Activated T-helper 1 cell treated with anti-CD3 and anti-CD28 coated beads, Interleukin-12 subunit alpha, Interleukin-12 subunit beta, Interleukin-2, Interleukin-4 antibody, amounts not matched to agents 30 ng/mL and 10 ng/mL and 1 ng/mL, durations not matched to agents 14 hours and 24 hours and 36 hours (primary cell): ENCODE data around the gene GIGYF2. TPM values are rescaled to one million over a fixed set of nuclear protein-coding genes. Genes with fewer than 3 reads are reported as not detected.

Experiments
- DNase-seq: peaks from one replicate; pipeline ENCODE4 v3.0.0; 2021; ENCODE audit warnings: low spot score
- H3K27ac Mint-ChIP-seq: one replicate; pipeline ENCODE4 v1.8.0; 2021; ENCODE audit warnings: mild to moderate bottlenecking, mixed read lengths
- H3K27me3 Mint-ChIP-seq: one replicate; pipeline ENCODE4 v1.8.0; 2022; ENCODE audit warnings: mild to moderate bottlenecking, moderate library complexity, mixed read lengths; ENCODE audit not compliant: insufficient read depth
- H3K36me3 Mint-ChIP-seq: one replicate; pipeline ENCODE4 v1.8.0; 2021; ENCODE audit warnings: low read depth, mixed read lengths
- H3K4me1 Mint-ChIP-seq: one replicate; pipeline ENCODE4 v1.8.0; 2021; ENCODE audit warnings: low read depth, mixed read lengths
- H3K4me3 Mint-ChIP-seq: one replicate; pipeline ENCODE4 v1.8.0; 2021; ENCODE audit warnings: mild to moderate bottlenecking, moderate library complexity, mixed read lengths
- H3K9me3 Mint-ChIP-seq: one replicate; pipeline ENCODE4 v1.8.0; 2021; ENCODE audit warnings: mixed read lengths
- intact Hi-C: fragments of 100-400 bp; cut with micrococcal nuclease; formaldehyde crosslinking; loops from one replicate; pipeline ENCODE4 v1.15.1; 2024
- total RNA-seq: library from RNA; stranded (reverse); gene quantifications from 2 replicates; pipeline ENCODE4 v1.2.3, GENCODE V29; 2022

Gene GIGYF2
- total RNA-seq, 1 donor from 2014 or later = 74.6 TPM

GRCh38 chr2:232875256-232876121 lies 178.4 kb downstream of the GIGYF2 start:
- Mint-ChIP-seq H3K27me3 (peaks cover 14% of the 10 kb centered on the region), H3K4me3 (peak overlapping the region; percentile 73), H3K4me1 (no peaks in the 10 kb centered on the region), H3K36me3 (no peaks in the 10 kb centered on the region), H3K9me3 (no peaks in the 10 kb centered on the region), H3K27ac (peak overlapping the region; percentile 71)
- DNase-seq = no peak
- intact Hi-C loops = no loop called here

- H3K9me3 Mint-ChIP-seq = no peaks in the 10 kb centered on the region
- no peaks in the 10 kb centered on the region for H3K4me1 Mint-ChIP-seq
- H3K27me3 Mint-ChIP-seq = peaks cover 14% of the 10 kb centered on the region
- peak; percentile 7 for DNase-seq
- H3K36me3 Mint-ChIP-seq = no peaks in the 10 kb centered on the region
- intact Hi-C loops = no loop called here
- H3K27ac Mint-ChIP-seq = no peak overlapping the region
- H3K4me3 Mint-ChIP-seq = peak overlapping the region; percentile 54
These were observed 179.2 kb downstream of the GIGYF2 start for GRCh38 chr2:232876161-232876977.

GRCh38 chr2:232876978-232877441 lies 179.9 kb downstream of the GIGYF2 start:
- DNase-seq = no peak
- H3K4me3 Mint-ChIP-seq = peak overlapping the region; percentile 72
- H3K27me3 Mint-ChIP-seq = peaks cover 14% of the 10 kb centered on the region
- no peaks in the 10 kb centered on the region for H3K36me3 Mint-ChIP-seq
- no peaks in the 10 kb centered on the region for H3K9me3 Mint-ChIP-seq
- H3K27ac Mint-ChIP-seq = no peak overlapping the region
- H3K4me1 Mint-ChIP-seq = no peaks in the 10 kb centered on the region
- intact Hi-C loops = no loop called here

- Mint-ChIP-seq H3K27ac (no peak overlapping the region), H3K4me3 (peak overlapping the region; percentile 72), H3K27me3 (peaks cover 14% of the 10 kb centered on the region), H3K4me1 (no peaks in the 10 kb centered on the region), H3K9me3 (no peaks in the 10 kb centered on the region), H3K36me3 (no peaks in the 10 kb centered on the region)
- DNase-seq = no peak
- intact Hi-C loops = no loop called here
These were observed 180.9 kb downstream of the GIGYF2 start for GRCh38 chr2:232877940-232878511.

DNA sequence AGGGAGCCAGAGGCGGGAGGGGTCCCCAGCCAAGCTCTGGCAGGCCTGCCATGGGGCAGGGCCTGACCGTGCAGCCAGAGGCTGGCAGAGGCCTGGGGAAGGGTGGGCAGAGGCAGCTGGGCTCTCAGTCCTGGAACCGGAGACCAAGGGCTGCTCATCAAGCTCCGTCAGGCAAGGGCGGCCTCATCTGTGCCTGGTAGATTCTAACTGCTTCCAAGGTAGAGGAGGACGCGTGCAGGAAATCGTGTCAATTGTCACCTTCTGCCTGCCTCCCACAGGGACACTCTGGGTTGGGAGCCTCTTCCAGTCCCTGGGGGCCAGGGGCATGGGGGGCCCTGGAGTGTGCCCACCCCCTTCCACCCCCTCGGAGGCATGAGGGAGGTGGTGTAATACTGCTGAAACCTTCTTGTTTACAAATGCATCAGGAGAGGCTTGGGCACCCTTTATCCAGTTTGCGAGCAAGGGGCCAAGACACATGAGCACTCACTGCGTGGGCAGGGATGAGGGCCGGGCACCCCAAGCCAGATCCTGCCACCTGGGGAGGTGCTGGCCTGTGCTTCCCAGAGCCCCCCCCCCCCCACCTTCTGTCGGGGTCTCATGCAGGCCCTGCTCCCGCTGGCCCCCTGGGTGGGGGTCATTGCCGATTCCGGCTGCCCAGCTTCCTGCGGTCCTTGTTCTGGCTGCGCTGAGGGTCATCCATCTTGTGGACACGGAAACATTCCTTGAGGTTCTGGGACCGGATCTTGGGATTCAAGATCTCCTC lies 181.9 kb downstream of the GIGYF2 start:
- Mint-ChIP-seq H3K9me3 (no peaks in the 10 kb centered on the region), H3K27me3 (peaks cover 14% of the 10 kb centered on the region), H3K4me3 (no peak overlapping the region), H3K4me1 (no peaks in the 10 kb centered on the region), H3K27ac (no peak overlapping the region), H3K36me3 (no peaks in the 10 kb centered on the region)
- intact Hi-C loops = no loop called here
- no peak for DNase-seq

GRCh38 chr2:232879618-232880494 lies 182.7 kb downstream of the GIGYF2 start:
- intact Hi-C loops = no loop called here

GRCh38 chr2:232880764-232881351 lies 183.7 kb downstream of the GIGYF2 start:
- peaks cover 5% of the 10 kb centered on the region for H3K27me3 Mint-ChIP-seq
- no peak overlapping the region for H3K27ac Mint-ChIP-seq
- H3K36me3 Mint-ChIP-seq = no peaks in the 10 kb centered on the region
- H3K4me1 Mint-ChIP-seq = no peaks in the 10 kb centered on the region
- intact Hi-C loops = no loop called here
- H3K4me3 Mint-ChIP-seq = no peak overlapping the region
- DNase-seq = no peak
- no peaks in the 10 kb centered on the region for H3K9me3 Mint-ChIP-seq

More at GRCh38 chr2:232879618-232880494, 182.7 kb downstream of the GIGYF2 start:
- no peak for DNase-seq
- Mint-ChIP-seq H3K36me3 (no peaks in the 10 kb centered on the region), H3K4me1 (no peaks in the 10 kb centered on the region), H3K27ac (no peak overlapping the region), H3K9me3 (no peaks in the 10 kb centered on the region), H3K27me3 (peaks cover 14% of the 10 kb centered on the region), H3K4me3 (no peak overlapping the region)

- Mint-ChIP-seq H3K27me3 (peaks cover 5% of the 10 kb centered on the region), H3K4me1 (no peaks in the 10 kb centered on the region), H3K27ac (no peak overlapping the region), H3K9me3 (no peaks in the 10 kb centered on the region), H3K4me3 (no peak overlapping the region), H3K36me3 (no peaks in the 10 kb centered on the region)
- intact Hi-C loops = no loop called here
- DNase-seq = no peak
These were observed 185.0 kb downstream of the GIGYF2 start for GRCh38 chr2:232882085-232882484.

DNA sequence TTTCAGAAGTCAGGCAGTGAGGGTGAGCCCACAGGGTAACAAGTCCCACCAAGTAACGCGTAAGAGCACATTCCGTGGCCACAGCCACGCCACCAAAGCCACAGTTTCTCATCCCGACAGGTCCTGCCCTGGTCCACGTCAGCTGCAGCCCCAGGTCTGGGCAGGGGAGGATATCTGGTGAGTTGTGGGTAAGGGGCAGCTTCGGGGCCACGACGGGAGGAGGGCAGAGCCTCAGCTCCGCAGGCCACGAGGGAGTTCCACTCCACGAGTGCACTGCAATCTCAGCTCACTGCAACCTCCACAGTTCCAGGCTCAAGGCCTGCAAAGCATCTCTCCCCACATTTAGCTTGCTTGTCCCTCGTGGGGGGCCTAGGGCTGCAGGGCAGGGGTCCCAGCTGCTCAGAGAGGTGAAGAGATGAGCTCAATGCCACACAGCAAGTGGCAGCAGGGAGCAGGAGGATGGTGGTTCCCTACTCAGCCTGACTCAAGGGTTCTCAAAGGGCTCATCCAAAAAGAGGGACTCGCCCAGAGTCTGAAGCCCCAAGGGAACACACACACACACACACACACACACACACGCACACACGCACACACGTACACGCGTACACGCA lies 185.5 kb downstream of the GIGYF2 start:
- intact Hi-C loops = no loop called here
- DNase-seq = no peak
- Mint-ChIP-seq H3K9me3 (no peaks in the 10 kb centered on the region), H3K36me3 (no peaks in the 10 kb centered on the region), H3K27ac (no peak overlapping the region), H3K4me3 (no peak overlapping the region), H3K27me3 (peaks cover 3% of the 10 kb centered on the region), H3K4me1 (no peaks in the 10 kb centered on the region)

GRCh38 chr2:232883116-232883721 lies 186.1 kb downstream of the GIGYF2 start:
- Mint-ChIP-seq H3K36me3 (no peaks in the 10 kb centered on the region), H3K27ac (no peak overlapping the region), H3K27me3 (peaks cover 2% of the 10 kb centered on the region), H3K4me1 (no peaks in the 10 kb centered on the region), H3K4me3 (no peak overlapping the region), H3K9me3 (no peaks in the 10 kb centered on the region)
- no peak for DNase-seq
- intact Hi-C loops = no loop called here

GRCh38 chr2:232884001-232884421 lies 186.9 kb downstream of the GIGYF2 start:
- no peak for DNase-seq
- H3K9me3 Mint-ChIP-seq = no peaks in the 10 kb centered on the region
- no peak overlapping the region for H3K27ac Mint-ChIP-seq
- H3K27me3 Mint-ChIP-seq = no peaks in the 10 kb centered on the region
- H3K4me3 Mint-ChIP-seq = no peak overlapping the region
- no peaks in the 10 kb centered on the region for H3K36me3 Mint-ChIP-seq
- intact Hi-C loops = no loop called here
- H3K4me1 Mint-ChIP-seq = no peaks in the 10 kb centered on the region
